ENCODE data around the gene AEBP2. TPM values are rescaled to one million over a fixed set of nuclear protein-coding genes. Genes with fewer than 3 reads are reported as not detected.

Gene AEBP2
- total and polyA plus RNA-seq, 2 donors (not counting 3 experiments of a cell fraction or from before 2014, with no cell fraction given) = 8.8 to 42.2 TPM

DNA sequence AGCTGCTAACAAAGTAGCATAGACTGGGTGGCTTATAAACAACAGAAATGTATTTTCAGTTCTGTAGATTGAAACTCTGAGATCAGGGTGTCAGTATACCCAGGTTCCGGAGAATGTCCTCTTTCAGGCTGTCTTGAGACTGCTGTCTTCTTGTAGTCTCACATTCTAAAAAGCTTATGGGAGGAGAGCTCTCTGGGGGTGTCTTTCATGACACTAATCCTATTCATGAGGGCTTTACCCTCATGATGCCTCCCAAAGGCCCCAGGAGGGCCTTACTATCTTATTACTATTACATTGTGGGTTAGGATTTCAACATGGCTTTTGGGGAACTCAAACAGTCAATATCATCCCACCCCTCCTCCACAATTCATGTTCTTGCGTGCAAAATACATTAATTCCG is 94.3 kb downstream of the AEBP2 start:
- ChIA-PET POLR2A (no interaction called here), CTCF (no interaction called here)
- no peak for FAIRE-seq
- intact Hi-C loops (cut with micrococcal nuclease) (no loop called here), dilution Hi-C loops (cut with MboI; ENCODE audit: extremely low pct_ligation_motif_present, low sequenced_read_pairs) (no loop called here)
- Histone ChIP-seq H3K4me1 (ENCODE audit: control insufficient read depth, extremely low read depth, insufficient read depth, low read length) (peaks cover 26% of the 10 kb centered on the region), H3K27me3 (ENCODE audit: control insufficient read depth in 2 of 2, insufficient read depth in 2 of 2, low read length in 2 of 2) (no peaks in the 10 kb centered on the region), H4K20me1 (replicated peaks; ENCODE audit: control insufficient read depth, extremely low read depth, insufficient read depth, low read length) (no peaks in the 10 kb centered on the region), H3K79me2 (ENCODE audit: control insufficient read depth, insufficient read depth, low read length) (no peaks in the 10 kb centered on the region), H2AFZ (ENCODE audit: low read depth, low read length) (no peak overlapping the region), H3K36me3 (ENCODE audit: control insufficient read depth in 2 of 2, extremely low read depth in 1 of 2, insufficient read depth in 2 of 2, low read length in 2 of 2) (no peaks in the 10 kb centered on the region), H3K27ac (ENCODE audit: insufficient read depth, low read depth, low read length) (no peak overlapping the region), H3K9me1 (replicated peaks; ENCODE audit: control insufficient read depth, extremely low read depth, insufficient read depth, low read length) (no peaks in the 10 kb centered on the region), H3K4me2 (ENCODE audit: insufficient read depth, low read length) (no peak overlapping the region), H3K9me3 (replicated peaks; ENCODE audit: control insufficient read depth, insufficient read depth, low read length) (peaks cover 2% of the 10 kb centered on the region), H3K9ac (replicated peaks; ENCODE audit: extremely low read depth, insufficient read depth, low read length) (no peak overlapping the region), H3K4me3 (replicated peaks in 1 of 3; ENCODE audit: insufficient read depth in 1 of 3, low read depth in 1 of 3, low read length in 3 of 3) (no peak overlapping the region)
- BruUV-seq (replicated peaks) = no TSS peak
- no peak for TF ChIP-seq GATA2 (IDR thresholded peaks at IDR 0.05; ENCODE audit: insufficient read depth, insufficient read length, low read depth, low read length)
- DNase-seq (ENCODE audit: low read depth, low spot score) = no peak

DNA sequence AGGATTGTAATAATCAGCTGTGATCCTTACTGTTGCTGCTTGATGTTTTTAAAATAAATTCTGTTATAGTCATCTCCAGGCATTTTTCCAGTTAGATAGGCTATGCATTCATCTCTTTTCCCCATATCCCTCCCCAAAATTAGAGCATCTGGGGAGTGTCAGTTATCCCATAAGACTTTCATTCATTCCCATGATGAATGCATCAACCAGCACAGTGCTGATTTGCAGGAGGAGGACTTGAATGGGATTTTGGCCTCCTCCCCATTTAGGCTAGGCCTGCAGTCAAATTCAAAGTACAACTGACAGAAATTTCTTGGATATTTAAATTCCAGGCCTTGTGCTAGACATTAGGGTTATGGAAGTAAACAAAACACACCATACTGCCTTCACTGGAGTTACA is 99.8 kb downstream of the AEBP2 start:
- H3K9me3 ChIP-seq (replicated peaks; ENCODE audit: control insufficient read depth, insufficient read depth, low read length) = peaks cover 2% of the 10 kb centered on the region
- no peak overlapping the region for H3K4me2 ChIP-seq (ENCODE audit: insufficient read depth, low read length)
- ChIA-PET POLR2A (no interaction called here), CTCF (no interaction called here)
- no peaks in the 10 kb centered on the region for H3K79me2 ChIP-seq (ENCODE audit: control insufficient read depth, insufficient read depth, low read length)
- dilution Hi-C loops (cut with MboI; ENCODE audit: extremely low pct_ligation_motif_present, low sequenced_read_pairs) = no loop called here
- no peak for DNase-seq (ENCODE audit: low read depth, low spot score)
- no peaks in the 10 kb centered on the region for H4K20me1 ChIP-seq (replicated peaks; ENCODE audit: control insufficient read depth, extremely low read depth, insufficient read depth, low read length)
- H3K27ac ChIP-seq (ENCODE audit: insufficient read depth, low read depth, low read length) = no peak overlapping the region
- H3K9ac ChIP-seq (replicated peaks; ENCODE audit: extremely low read depth, insufficient read depth, low read length) = no peak overlapping the region
- H3K4me1 ChIP-seq (ENCODE audit: control insufficient read depth, extremely low read depth, insufficient read depth, low read length) = no peaks in the 10 kb centered on the region
- no peak overlapping the region for H3K4me3 ChIP-seq (replicated peaks in 1 of 3; ENCODE audit: insufficient read depth in 1 of 3, low read depth in 1 of 3, low read length in 3 of 3)
- no peaks in the 10 kb centered on the region for H3K36me3 ChIP-seq (ENCODE audit: control insufficient read depth in 2 of 2, extremely low read depth in 1 of 2, insufficient read depth in 2 of 2, low read length in 2 of 2)
- no peak overlapping the region for H2AFZ ChIP-seq (ENCODE audit: low read depth, low read length)
- intact Hi-C loops (cut with micrococcal nuclease) = no loop called here
- H3K27me3 ChIP-seq (ENCODE audit: control insufficient read depth in 2 of 2, insufficient read depth in 2 of 2, low read length in 2 of 2) = no peaks in the 10 kb centered on the region
- FAIRE-seq = no peak
- H3K9me1 ChIP-seq (replicated peaks; ENCODE audit: control insufficient read depth, extremely low read depth, insufficient read depth, low read length) = no peaks in the 10 kb centered on the region
- TF ChIP-seq JUN (IDR thresholded peaks at IDR 0.05; ENCODE audit: borderline replicate concordance, insufficient read depth, insufficient read length, low read depth) (no peak), POLR2A (IDR thresholded peaks at IDR 0.05; ENCODE audit: low read depth, low read length) (no peak), FOS (IDR thresholded peaks at IDR 0.05; ENCODE audit: borderline replicate concordance, insufficient read depth, low read length) (no peak), EZH2 (IDR thresholded peaks at IDR 0.05; ENCODE audit: borderline replicate concordance, low read depth, low read length, severe bottlenecking) (no peak), GATA2 (IDR thresholded peaks at IDR 0.05; ENCODE audit: insufficient read depth, insufficient read length, low read depth, low read length) (no peak), MYC (IDR thresholded peaks at IDR 0.05; ENCODE audit: low read depth, low read length) (no peak), POLR2AphosphoS5 (IDR thresholded peaks at IDR 0.05; ENCODE audit: insufficient read depth, low read depth, low read length) (no peak)
- TF ChIP-seq, protein P1, sequence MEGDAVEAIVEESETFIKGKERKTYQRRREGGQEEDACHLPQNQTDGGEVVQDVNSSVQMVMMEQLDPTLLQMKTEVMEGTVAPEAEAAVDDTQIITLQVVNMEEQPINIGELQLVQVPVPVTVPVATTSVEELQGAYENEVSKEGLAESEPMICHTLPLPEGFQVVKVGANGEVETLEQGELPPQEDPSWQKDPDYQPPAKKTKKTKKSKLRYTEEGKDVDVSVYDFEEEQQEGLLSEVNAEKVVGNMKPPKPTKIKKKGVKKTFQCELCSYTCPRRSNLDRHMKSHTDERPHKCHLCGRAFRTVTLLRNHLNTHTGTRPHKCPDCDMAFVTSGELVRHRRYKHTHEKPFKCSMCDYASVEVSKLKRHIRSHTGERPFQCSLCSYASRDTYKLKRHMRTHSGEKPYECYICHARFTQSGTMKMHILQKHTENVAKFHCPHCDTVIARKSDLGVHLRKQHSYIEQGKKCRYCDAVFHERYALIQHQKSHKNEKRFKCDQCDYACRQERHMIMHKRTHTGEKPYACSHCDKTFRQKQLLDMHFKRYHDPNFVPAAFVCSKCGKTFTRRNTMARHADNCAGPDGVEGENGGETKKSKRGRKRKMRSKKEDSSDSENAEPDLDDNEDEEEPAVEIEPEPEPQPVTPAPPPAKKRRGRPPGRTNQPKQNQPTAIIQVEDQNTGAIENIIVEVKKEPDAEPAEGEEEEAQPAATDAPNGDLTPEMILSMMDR (IDR thresholded peaks at IDR 0.05; ENCODE audit: extremely low read depth in 1 of 2, insufficient read depth in 1 of 2, low read depth in 1 of 2, low read length in 2 of 2) = no peak
- TF ChIP-seq, protein P2, sequence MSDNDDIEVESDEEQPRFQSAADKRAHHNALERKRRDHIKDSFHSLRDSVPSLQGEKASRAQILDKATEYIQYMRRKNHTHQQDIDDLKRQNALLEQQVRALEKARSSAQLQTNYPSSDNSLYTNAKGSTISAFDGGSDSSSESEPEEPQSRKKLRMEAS (IDR thresholded peaks at IDR 0.05; ENCODE audit: insufficient read depth, insufficient read length) = no peak
- no TSS peak for BruUV-seq (replicated peaks)

All from endothelial cell of umbilical vein (primary cell).